Measurements from ENCODE around the gene TEPSIN.
A peak's percentile ranks its signal among the peaks of the same experiment; 100 is the strongest.

Gene TEPSIN

GRCh38 chr17:81256616-81257015 lies 17.8 kb upstream of the TEPSIN start:
- no peak for DNase-seq (ENCODE audit: low spot score)
- in situ Hi-C loops (cut with MboI; ENCODE audit: low sequenced_read_pairs, unreplicated experiment) = loop anchor here (10.0 kb wide), 1 partner anchor 228 kb away; no protein-coding TSS in a partner anchor
- TF ChIP-seq CTCF (IDR thresholded peaks at IDR 0.05; ENCODE audit: borderline replicate concordance, control extremely low read depth, extremely low read depth, insufficient read depth, missing control alignments) = no peak

GRCh38 chr17:81254955-81255717 lies 16.3 kb upstream of the TEPSIN start:
- peak; percentile 21 for TF ChIP-seq CTCF (IDR thresholded peaks at IDR 0.05; ENCODE audit: borderline replicate concordance, control extremely low read depth, extremely low read depth, insufficient read depth, missing control alignments)
- in situ Hi-C loops (cut with MboI; ENCODE audit: low sequenced_read_pairs, unreplicated experiment) = loop anchor here (10.0 kb wide), 1 partner anchor 230 kb away; no protein-coding TSS in a partner anchor
- no peak for DNase-seq (ENCODE audit: low spot score)

- peak; percentile 76 for DNase-seq (ENCODE audit: low spot score)
- in situ Hi-C loops (cut with MboI; ENCODE audit: low sequenced_read_pairs, unreplicated experiment) = loop anchor here (10.0 kb wide), 1 partner anchor 231 kb away; no protein-coding TSS in a partner anchor
These were observed 14.7 kb upstream of the TEPSIN start for GRCh38 chr17:81253358-81254131.

GRCh38 chr17:81252987-81253329 lies 14.1 kb upstream of the TEPSIN start:
- in situ Hi-C loops (cut with MboI; ENCODE audit: low sequenced_read_pairs, unreplicated experiment) = loop anchor here (10.0 kb wide), 1 partner anchor 232 kb away; no protein-coding TSS in a partner anchor
- no peak for DNase-seq (ENCODE audit: low spot score)
- TF ChIP-seq CTCF (IDR thresholded peaks at IDR 0.05; ENCODE audit: borderline replicate concordance, control extremely low read depth, extremely low read depth, insufficient read depth, missing control alignments) = peak; percentile 15

More at GRCh38 chr17:81253358-81254131, 14.7 kb upstream of the TEPSIN start:
- peak; percentile 76 for TF ChIP-seq CTCF (IDR thresholded peaks at IDR 0.05; ENCODE audit: borderline replicate concordance, control extremely low read depth, extremely low read depth, insufficient read depth, missing control alignments)

- TF ChIP-seq CTCF (IDR thresholded peaks at IDR 0.05; ENCODE audit: borderline replicate concordance, control extremely low read depth, extremely low read depth, insufficient read depth, missing control alignments) = no peak
- in situ Hi-C loops (cut with MboI; ENCODE audit: low sequenced_read_pairs, unreplicated experiment) = loop anchor here (10.0 kb wide), 1 partner anchor 232 kb away; no protein-coding TSS in a partner anchor
- no peak for DNase-seq (ENCODE audit: low spot score)
These were observed 13.6 kb upstream of the TEPSIN start for GRCh38 chr17:81252326-81252986.

GRCh38 chr17:81251709-81252301 lies 12.9 kb upstream of the TEPSIN start:
- no peak for DNase-seq (ENCODE audit: low spot score)
- no peak for TF ChIP-seq CTCF (IDR thresholded peaks at IDR 0.05; ENCODE audit: borderline replicate concordance, control extremely low read depth, extremely low read depth, insufficient read depth, missing control alignments)
- in situ Hi-C loops (cut with MboI; ENCODE audit: low sequenced_read_pairs, unreplicated experiment) = loop anchor here (10.0 kb wide), 1 partner anchor 233 kb away; no protein-coding TSS in a partner anchor
